TTC549 (cell line): ENCODE results near the gene RASAL2.

ENCODE experiments used
- FAIRE-seq: peaks from 2 replicates; lab custom pipeline; 2012; peaks lifted over from hg19 to GRCh38; lab: Jason Lieb, UNC

Gene RASAL2

DNA sequence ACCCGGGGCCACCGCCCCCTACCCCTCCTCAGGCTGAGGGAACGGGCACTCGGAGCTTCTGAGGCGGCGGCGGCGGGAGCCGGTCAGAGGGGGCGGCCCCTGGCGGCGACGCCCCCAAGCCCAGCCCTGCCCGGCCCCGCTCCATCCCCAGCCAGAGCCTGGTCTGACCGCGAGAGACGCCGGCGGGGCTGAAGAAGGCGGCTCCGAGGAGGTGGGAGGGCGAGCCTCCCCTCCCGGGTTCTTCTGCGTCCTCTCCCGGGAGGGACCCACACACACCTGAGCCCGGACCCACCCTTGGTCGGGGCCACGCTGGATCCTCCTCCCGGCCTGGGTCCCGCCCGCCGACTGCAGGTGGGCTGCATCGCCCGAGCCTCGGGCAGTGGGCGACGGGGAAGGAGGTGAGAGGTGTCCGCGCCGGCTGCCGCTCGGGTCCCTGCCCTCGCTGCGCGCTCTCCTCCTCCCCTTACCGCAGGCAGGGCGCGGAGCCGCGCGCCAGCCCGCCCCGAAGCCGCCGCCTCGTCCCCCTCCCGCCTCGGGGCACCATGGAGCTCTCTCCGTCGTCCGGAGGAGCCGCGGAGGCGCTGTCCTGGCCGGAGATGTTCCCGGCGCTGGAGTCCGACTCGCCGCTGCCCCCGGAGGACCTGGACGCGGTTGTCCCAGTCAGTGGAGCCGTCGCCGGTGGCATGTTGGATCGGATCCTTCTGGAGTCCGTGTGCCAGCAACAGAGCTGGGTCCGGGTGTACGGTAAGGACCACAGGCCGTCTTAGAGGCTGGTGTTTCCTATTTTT is at the start of gene RASAL2:
Gene RASAL2 (plus strand): TSS at position 154 of the 788 bp plus-strand sequence. CDS start 389 bp downstream, at position 543.
- no peak for FAIRE-seq

DNA sequence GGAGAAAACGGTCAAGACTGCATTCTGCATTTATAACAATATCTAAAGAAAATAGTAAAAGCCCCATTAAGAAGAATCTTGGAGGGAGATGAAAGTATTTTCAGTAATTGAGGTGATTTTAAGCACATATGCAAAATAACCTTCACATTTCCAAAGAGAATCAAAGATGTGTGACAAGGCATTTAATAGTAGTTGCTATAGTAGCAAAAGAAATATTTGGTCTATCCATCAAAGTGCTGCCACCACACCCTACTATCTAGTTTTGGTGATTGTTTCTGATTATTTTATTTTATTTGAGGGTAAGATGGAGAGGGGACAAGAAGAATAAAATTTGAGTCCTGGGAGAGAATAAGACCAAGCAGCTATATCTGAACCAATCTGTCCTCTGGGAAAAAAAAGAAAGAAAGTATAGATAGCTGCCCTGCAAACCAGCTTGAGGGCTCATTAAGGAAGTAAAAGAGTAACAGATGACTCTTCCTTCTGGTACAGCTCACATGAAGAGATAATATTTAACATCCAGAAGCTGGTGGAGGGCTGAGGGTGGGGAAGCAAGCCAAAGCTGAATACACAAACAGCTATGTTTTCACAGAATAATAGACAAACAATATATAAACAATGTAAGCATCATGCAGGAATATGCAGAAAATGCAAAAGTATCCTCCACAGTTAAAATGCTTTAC is 47.2 kb upstream of the RASAL2 start:
- no peak for FAIRE-seq

DNA sequence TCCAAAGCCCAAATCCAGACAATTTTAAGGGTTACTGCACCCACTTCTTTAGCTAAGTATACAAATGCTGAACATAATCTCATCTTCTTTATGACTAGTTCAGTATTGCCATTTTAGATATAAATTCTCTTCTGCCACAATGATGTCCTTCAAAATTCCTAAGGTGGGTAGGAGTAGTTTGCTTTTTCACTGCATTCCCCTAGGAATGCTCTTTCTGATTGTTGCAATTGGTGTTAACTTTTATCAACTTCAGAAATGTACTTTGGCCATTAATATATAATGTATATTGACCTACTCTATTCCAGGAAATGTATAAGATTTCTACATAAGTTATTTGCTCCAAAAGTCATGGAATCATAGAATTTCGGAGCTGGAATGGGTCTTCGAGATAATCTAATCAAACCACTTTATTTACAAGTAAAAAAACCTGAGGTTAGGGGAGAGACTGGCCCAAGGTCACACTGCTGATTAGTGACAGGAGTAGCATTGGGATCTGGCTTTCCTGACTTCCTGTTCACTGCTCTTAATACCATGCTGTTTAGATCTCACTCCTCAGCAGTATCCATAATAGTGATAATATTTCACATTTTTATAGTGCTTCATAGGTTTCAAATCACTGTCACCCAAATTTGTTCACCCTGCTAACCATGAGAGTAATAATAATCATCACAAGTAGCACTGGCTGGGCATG is 46.4 kb upstream of the RASAL2 start:
- FAIRE-seq: no peak

DNA sequence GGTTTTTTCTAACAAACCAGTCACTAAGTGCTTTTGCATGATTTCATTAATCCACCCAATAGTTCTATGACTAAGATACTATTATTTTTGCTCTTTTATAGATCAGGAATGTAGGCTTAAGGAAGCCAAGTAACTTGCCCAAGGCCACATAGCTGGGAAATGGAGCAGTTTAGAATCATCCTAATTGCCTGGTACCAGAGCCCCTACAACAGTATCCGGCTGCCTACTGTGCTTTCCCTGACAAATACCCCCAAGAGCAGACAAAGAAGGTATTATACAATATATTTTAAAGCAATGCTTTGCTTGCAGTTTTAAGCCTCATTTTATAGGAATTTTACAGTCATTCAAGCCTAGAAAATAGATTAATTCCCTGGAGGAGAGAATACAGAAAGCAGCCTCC is 45.5 kb upstream of the RASAL2 start:
- no peak for FAIRE-seq

DNA sequence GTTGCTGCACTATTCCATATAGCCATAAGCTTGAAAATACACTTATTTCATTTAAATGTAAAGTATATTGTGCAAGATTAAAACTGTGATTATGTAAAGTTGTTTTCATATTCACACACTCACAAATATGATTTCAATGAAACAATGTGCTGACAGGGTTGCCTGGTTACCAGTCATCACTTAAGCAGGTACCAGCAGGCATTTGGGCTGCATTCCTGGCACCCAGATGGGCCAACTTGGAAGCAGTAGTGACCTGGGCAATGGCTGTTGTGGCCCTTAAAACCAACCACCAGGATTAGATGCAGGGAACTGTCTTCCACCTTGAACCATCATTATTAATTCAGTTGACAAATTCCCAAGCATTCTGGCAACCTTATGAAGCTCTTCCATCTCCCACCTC is 45.0 kb upstream of the RASAL2 start:
- no peak for FAIRE-seq

DNA sequence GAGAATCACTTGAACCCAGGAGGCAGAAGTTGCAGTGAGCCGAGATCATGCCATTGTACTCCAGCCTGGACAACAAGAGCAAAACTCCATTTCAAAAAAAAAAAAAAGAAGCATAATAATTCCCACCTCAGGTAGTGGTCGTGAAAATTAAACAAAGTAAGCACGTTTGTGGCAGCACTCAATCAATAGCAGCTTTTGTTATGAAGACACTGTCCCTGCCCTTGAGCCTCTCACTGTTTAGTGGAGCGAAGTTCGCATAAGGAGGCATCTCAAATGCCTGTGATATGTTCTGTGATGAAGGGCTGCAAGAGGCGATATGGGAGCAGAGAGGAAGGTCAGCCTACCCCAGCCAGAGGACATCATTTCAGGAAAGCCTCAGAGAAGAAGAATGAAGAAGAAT is 43.8 kb upstream of the RASAL2 start:
- FAIRE-seq: no peak

DNA sequence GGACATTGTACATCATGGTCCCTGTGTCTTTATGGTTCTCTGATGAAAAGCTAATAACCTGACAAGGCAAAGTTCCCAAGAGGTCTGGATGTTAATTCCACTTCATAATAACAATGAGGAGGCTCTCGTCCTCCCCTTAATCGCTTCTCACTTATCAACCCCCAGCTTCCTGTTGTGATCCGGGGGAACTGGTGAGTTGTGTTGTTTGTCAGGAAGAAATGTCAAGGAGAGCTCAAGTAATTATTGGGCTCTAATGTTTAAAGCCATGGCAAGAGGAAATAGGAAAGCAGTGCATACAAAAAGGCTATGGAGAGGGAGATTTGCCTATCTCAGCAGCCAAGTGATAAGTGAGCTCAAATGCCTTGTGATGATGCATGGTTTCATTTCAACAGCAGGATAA is 42.8 kb upstream of the RASAL2 start:
- FAIRE-seq: no peak

DNA sequence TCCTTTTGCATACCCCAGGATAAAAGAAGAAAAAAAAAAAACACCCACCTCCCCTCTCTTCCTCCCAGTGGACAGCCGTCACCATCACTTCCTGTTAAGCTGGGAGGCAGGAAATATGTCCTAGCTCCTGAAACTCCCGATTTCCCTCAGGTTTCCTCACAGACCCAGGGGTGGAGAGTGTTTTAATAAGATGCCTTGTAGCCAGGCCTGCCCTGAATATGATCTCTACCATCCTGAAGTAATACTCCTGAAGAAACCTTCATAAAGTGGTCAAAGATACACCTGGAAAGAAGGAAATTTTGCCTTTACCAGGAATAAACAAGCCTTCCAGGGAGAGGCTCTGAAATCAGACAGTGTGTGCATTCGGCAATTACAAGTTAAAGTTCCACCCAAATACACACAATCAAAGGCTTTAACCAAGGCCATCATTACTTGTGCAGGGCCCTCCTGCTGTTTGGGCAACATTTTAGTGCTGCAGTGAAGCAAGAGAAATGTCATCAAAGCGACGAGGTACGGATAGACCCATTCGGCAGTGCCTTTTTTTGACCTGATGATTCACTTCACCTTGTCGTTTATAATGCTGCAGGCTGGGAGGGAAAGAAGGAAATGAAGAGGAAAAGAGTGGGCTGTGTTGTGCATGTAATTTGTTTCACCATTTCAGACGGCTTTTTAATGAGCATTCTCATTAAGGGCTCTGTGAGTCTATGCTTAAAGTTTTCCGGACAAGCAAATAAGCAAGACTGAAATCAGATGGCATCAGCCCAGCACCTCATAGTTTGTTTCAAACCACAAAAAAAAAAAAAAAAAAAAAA is 41.0 kb upstream of the RASAL2 start:
- no peak for FAIRE-seq

DNA sequence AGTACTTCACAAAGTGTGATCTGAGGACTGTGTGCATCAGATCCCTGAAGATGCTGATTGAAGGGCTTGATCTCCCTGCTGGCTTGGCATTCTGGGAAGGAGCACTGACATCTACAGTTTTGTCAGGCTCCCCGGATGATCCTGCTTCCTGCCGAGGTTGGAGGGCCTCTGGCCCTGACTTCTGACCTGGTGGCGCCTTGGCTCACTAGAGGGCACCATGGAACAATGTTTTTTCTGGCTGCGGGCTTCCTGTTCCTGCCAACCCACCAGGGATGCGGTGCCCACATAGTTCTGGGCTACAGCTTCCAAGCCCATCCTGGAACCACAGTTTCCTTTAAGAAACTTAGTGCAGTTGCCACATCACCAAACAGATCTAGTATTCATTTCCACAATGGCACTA is 38.8 kb upstream of the RASAL2 start:
- no peak for FAIRE-seq

DNA sequence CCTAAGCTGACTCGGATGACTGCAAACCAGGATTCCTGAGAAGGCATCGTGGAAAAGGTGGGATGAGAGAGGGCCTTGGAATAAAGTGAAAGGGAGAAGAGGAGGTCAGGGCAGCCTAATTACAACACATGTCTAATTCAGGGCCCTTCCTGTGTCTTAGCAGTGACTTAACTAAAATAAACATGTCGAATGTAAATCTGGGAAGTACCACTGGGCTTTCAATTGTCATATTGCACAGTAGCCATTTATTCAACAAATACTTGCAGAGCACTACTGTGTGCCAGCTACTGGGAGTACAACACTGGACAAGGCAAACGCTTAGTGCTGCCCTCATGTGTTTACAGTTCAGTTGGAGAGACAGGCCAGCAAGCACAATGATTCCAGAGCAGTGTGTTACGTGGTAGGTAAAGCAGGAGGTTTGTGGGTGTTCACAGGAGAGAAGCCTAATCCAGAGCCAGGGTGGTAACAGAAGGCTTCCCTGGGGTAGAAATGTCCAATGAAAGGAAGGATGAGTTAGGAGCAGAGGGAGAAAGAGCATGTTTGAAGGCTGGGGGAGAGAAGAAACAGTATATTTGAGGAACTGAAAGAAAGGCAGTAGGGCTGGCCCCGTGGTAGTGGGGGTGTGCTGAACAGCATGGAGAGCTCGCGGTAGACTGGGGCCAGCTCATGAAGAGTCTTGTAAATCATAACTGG is 38.0 kb upstream of the RASAL2 start:
- FAIRE-seq: no peak

DNA sequence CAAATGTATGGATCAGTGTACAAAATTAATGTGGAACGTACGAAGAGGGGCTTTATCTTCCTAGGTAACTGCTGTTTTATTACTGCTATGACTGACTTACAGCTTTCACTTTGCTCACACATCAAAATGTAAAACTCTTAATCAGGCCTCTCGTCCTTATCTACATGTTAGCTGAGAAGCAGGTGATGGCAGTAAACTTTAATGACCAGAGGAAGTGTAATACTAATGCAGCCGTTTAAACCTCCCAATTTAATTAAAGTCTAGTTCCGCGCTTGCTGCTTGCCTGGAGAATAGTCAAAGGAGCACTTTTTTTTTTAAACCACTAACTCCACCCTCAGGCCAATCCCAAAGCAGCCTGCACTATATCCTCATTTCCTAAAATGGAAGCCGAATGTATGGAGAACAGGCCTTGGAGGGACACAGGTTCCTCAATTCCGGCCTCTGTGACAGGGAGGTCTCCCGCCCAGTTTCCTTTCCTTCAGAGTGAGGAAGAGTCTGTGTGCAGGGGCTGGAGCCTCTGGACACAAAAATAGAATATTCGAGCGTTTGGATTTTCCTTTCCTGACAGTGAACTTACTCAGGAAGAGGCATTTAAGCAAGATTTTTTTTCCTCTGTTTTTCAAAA is 36.7 kb upstream of the RASAL2 start:
- FAIRE-seq: no peak

DNA sequence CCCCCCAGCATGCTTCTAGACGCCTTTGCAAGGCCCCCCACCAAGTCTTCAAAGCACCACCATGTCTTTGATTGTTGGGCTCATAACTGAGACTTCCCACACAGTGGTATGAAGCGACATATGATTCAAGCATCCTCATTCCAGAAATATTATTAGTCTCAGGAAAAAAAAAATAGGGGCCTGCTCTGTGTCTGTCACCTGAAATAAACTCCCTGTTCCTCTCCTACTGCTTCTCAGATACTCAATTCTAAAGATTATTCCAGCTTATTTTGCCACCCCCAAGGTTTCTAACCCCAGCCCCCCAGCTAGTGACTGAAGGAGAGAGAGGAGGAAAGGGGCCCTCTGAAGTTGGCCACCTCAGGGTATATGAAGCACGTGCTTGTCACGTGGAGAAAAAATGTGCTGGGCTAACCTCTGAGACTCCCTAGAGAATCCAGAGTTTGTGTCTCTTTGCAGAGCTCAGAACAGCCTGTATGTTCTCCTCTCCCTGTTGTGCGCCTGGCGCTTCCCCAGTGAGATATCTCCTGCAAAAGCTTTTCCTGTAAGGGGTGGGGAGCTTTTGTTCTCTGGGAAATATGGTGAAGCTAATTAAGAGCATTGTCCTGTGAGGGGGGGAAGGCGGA is 35.9 kb upstream of the RASAL2 start:
- no peak for FAIRE-seq

DNA sequence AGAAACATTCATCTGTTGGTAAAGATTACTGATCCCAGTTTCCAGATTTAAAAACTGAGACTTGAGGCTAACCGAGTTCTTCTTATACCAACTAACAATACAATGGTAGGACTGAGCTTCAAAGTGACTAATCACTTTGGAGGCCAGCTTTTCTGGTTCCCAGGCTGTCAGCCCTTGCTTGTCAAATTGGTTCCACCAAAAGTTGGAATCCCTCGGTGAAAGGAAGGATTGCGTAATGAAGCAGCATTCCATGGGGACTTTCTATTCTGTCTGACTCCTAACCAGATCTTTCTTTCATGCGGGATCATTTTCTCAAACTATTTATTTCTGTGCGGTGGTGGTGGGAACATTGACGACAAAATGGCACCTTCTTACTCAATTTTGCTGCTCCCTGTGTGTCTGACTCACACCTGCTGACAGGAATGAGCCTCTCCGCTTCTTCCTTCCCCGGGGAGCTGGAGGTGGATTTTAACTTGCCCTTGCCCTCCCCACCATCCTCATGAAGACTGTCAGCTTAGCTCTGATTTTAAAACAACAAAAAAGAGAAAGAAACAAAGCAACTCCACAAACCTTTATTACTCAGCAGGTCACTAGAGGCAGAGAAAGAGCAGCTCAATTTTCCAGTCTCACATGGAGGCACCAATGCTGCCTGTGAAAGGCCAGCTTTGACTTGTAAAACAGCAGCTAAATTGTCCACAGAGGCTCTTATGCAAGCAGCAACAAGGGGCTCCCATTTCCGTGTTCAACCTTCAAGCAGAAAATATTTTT is 32.9 kb upstream of the RASAL2 start:
- no peak for FAIRE-seq

DNA sequence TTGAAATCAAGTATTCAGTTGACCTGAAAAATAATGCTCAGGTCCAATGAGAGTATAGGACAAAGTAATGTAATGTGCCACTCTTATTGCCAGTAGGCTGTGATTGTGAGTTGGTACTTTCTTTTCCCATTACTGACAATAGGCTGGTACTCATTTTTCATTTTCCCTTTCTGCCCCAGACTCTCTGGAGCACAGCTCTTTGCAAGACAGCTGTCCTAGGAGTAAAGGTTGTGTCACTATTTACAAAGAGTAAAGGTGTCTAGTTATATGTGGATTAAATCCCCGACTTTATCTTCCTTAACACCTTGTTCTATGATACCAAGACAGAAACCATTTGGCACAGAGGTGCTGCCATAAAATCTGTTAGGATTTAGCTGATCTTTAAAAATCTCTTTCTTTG is 32.3 kb upstream of the RASAL2 start:
- FAIRE-seq: no peak

DNA sequence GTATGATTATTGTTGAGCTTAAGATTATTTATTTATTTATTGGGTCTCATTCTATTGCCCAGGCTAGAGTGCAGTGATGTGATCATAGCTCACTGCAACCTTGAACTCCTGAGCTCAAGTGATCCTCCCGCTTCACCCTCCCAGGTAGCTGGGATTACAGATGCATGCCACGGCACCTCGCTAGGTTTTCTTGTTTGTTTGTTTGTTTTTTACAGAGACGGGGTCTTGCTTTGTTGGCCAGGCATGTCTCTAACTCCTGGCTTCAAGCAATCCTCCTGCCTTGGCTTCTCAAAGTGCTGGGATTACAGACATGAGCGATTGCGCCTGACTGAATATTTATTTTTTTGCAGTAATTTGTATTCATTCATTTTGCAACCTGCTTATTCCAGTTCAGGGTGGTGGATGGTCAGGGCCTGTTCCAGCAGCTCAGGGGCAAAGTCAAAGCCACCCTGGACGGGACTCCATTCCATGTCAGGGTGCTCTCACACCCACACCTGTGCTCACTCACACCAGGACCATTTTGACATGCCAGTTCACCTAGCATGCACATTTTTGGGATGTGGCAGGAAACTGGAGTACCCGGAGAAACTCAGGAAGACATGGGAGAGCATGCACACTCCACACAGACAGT is 29.6 kb upstream of the RASAL2 start:
- no peak for FAIRE-seq

DNA sequence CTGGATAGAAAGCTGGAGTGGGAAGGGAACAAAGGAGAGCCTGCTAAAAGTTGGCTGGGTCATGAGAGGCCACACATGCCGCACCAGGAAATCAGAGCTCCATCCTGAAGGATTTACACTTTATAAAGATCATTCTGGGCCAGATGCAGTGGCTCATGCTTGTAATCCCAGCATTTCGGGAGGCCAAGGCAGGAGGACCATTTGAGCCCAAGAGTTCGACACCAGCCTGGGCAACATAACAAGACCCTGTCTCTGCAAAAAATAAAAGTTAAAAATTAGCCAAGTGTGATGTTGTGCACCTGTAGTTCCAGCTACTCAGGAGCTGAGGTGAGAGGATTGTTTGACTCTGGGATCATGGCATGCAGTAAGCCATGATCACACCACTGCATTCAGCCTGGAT is 28.7 kb upstream of the RASAL2 start:
- no peak for FAIRE-seq

DNA sequence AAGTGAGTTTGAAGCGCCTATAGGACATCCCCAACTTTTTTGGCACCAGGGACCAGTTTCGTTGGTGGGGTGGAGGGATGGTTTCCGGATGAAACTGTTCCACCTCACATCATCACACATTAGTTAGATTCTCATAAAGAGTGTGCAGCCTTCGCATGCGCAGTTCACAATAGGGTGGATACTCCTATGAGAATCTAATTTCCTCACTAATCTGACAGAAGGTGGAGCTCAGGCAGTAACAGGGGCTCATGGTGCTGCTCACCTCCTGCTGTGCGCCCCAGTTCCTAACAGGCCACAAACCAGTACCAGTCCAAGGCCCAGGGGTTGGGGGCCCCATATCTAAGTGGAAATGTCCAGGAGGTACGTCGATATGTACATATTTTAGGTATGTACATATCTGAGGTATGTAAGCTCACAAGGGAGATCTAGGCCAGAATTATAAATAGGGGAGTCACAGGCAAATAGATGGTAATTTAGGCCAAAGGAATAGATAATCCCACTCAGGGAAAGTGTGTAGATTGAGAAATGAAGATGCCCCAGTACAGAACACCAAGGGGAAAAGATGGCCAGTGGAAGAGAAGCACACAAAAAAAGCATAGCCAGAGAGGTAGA is 27.5 kb upstream of the RASAL2 start:
- no peak for FAIRE-seq

DNA sequence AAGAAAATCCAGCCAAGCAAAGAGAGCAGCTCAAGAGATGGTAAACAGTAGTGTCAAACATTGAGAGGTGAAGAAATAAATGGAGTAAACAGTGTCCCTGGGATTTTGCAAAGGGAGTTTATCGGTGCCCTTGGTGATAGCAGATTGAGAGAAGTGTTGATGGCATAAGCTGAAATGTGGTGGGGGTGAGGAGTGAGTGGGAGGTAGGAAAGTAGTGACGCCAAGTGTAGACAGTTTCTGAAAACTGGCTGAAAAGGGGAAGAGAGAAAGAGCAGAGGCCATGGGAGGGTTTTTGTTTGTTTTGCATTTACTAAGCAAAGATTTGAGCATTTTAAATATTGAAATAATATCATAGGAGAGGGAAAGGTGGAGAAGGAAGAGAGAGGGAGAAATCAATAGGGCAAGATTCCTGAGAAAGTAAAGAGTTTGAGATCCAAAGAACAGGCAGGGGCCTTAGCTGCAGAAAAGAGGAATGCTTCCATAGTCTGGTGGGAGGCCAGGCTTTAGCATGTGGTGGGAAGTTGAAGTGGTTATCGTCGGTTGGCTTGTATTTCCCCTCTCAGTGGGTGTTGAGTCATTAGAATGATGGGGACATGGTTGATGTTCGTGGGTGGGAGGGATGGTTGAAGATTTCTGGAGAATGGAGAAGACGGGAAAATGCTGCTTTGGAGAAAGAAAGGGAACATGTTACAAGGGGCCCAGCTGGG is 26.8 kb upstream of the RASAL2 start:
- FAIRE-seq: no peak

DNA sequence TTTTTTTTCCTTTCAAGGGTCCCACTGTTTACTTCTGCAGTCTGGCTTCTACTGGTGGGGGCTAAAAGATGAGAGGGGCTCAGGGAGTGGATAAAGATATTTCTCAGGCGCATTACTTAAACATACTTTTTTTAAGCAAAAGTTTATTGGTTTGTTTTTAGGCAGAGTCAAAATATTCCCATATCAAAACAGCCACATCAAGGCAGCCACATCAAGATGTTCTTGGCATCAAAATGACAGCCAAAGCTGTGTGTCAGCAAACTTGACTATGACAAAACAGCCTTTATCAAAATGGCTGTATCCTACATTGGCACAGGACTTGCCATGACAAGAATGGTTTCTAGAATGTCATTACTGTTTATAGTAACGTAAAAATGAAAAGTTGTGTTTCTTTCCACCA is 22.1 kb upstream of the RASAL2 start:
- no peak for FAIRE-seq
